Measurements from ENCODE around the gene JARID2.
"Not testable (repeated sequence)": the region's sequence is repeated elsewhere in the genome, so short reads cannot be mapped to it uniquely, and the experiment has no call there.

Gene JARID2

GRCh38 chr6:15408008-15408407, 162.1 kb downstream of the JARID2 start:
- DNase-seq (ENCODE audit: extremely low spot score, insufficient read length, low read depth) (no peak), FAIRE-seq (no peak)

DNA sequence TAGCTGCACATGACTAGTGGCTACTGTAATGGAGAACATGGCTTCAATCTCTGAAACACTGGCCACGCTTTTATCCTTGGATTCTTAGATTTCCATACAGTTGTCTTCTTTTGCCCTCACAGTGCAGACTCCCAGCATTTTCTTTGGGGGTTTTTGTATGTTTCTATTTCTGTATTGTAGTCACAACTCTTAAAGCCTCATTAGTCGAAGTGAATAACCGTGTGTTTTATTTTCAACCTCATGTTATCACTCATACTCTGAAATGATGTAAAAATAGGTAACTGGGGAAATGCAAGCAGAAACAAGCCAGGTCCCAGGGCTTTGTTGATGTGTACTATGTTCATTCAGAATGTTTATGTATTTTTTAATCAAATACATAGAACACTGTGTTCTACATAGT, 162.9 kb downstream of the JARID2 start:
- FAIRE-seq: no peak
- no peak for DNase-seq (ENCODE audit: extremely low spot score, insufficient read length, low read depth)

GRCh38 chr6:15409301-15410125, 163.6 kb downstream of the JARID2 start:
- DNase-seq (ENCODE audit: extremely low spot score, insufficient read length, low read depth) (no peak), FAIRE-seq (no peak)

DNA sequence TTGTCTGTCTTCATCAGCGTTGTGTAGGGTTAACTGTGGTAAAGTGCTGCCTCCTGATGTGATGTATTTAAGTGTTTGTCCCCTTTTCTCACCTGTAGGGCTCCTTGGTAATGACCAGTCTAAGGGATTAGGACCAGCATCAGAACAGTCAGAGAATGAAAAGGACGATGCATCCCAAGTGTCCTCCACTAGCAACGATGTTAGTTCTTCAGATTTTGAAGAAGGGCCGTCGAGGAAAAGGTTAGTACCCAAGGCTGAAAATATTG, 164.2 kb downstream of the JARID2 start:
- no peak for FAIRE-seq
- DNase-seq (ENCODE audit: extremely low spot score, insufficient read length, low read depth): no peak

- FAIRE-seq (no peak), DNase-seq (ENCODE audit: extremely low spot score, insufficient read length, low read depth) (no peak)
Measured at GRCh38 chr6:15410752-15411151, 164.9 kb downstream of the JARID2 start.

- no peak for DNase-seq (ENCODE audit: extremely low spot score, insufficient read length, low read depth)
- no peak for FAIRE-seq
Measured at GRCh38 chr6:15411766-15412165, 165.9 kb downstream of the JARID2 start.

DNA sequence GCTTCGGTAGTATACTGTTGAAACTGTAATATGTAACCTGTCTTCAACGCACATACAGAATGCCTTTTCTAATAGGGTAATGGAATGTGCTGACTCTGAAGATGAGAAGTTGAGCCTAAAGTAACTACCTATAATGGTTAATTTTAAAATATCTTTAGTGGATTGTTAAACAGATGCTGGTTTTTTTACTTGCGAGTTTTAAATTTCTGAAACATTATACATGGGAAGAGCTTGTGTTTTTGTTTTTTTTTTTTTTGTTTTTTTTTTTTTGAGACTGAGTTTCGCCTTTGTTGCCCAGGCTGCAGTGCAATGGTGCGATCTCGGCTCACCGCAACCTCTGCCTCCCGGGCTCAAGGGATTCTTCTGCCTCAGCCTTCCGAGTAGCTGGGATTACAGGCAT, 166.9 kb downstream of the JARID2 start:
- DNase-seq (ENCODE audit: extremely low spot score, insufficient read length, low read depth) (no peak), FAIRE-seq (no peak)

DNA sequence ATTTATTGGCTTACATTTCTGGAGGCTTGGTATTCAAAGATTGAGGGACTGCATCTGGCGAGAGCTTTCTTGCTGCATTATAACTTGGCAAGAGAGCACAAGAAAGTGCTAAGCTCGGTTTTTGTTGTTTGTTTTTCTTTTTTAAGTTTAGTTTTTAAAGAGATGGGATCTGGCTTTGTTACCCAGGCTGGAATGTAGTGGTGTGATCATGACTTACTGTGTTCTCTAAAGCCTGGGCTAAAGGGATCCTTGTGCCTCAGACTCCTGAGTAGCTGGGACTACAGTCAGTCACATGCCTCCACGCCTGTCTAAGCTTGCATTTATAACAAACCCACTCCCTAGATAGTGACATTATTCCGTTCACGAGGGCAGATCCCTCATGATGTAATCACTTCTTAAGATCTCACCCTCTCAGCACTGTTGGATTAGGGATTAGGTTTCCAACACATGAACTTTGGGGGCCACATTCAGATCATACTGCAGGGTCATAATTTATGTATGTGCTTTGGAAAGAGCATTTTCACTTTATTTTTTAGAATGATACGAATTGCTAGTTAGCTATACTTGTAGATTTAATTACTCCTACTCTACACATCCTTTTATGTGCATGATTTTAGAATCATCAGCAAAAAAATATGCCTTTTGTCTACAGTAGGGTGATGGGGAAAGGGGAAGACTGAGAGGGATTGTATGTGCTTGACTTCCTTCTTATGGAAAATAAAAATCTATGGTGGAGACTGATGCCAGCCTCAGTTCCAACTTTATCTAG, 167.8 kb downstream of the JARID2 start:
- FAIRE-seq (no peak), DNase-seq (ENCODE audit: extremely low spot score, insufficient read length, low read depth) (no peak)

- DNase-seq (ENCODE audit: extremely low spot score, insufficient read length, low read depth): no peak
- no peak for FAIRE-seq
Measured at GRCh38 chr6:15414235-15414612, 168.4 kb downstream of the JARID2 start.

DNA sequence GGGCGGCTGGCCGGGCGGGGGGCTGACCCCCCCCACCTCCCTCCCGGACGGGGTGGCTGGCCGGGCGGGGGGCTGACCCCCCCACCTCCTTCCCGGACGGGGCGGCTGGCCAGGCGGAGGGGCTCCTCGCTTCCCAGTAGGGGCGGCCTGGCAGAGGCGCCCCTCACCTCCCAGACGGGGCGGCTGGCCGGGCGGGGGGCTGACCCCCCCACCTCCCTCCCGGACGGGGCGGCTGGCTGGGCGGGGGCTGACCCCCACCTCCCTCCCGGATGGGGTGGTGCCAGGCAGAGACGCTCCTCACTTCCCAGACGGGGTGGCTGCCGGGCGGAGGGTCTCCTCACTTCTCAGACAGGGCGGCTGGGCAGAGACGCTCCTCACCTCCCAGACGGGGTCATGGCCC, 169.8 kb downstream of the JARID2 start:
- not testable (repeated sequence) for DNase-seq (ENCODE audit: extremely low spot score, insufficient read length, low read depth); FAIRE-seq

DNA sequence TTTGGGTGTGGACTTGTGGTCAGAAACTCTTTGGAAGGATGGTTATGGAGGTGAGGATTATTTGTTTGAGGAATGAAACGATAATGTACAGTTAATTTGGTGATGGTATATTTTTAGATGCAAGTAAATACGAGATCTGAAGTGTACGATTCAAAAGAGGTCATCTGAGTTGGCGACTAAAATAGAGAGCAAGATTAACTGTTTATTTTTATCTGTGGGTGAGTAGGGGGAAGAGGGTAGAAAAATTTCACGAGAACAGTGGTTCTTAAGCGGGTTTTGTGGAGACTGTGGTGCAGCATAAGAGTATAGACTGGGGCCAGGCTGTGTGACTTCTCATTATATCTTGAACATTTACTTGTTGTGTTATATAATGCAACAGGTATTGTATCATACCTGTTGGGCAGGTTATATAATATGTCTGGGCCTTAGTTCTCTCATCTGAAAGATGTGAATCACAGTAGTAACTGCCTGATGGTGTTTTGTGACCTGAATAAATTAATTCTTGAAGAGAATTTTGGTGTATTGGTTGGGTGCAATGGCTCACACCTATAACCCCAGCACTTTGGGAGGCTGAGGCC, 171.2 kb downstream of the JARID2 start:
- DNase-seq (ENCODE audit: extremely low spot score, insufficient read length, low read depth) (no peak), FAIRE-seq (no peak)

DNA sequence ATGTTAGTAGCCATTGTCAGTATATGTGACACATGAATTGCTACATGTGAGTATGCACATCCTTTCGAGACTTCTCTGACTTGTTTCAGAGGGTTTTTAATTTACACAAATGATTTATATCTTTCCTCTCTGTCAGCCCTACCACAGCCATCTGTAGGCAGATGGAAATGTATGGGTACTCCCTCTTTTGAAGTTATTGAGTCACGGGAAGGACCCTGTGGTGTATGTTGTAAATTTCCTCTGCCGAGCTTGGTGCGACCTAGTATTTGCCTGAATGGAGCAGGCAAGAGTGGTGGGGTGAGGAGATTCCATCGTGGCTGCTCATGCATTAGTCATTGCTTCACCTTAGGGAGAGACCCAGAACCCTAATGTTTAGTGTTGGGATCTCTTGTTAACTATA, 171.9 kb downstream of the JARID2 start:
- DNase-seq (ENCODE audit: extremely low spot score, insufficient read length, low read depth) (no peak), FAIRE-seq (no peak)

DNA sequence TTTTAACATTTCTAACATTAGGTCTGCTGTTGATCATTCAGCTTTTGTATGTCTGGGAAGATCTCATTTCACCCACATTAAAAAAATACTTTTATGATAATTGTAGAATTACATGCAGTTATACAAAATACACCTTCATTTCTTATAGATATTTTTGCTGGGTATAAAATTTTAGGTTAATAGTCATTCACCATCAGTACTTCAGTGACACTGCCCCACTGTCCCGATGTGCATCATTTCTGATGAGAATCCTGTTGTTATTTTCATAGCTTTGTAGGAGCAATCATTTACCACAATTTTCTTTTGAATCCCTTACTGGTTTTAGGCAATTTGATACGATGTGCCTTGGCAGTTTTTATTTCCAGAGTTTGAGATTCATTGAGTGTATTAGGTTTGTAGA, 173.6 kb downstream of the JARID2 start:
- no peak for DNase-seq (ENCODE audit: extremely low spot score, insufficient read length, low read depth)
- FAIRE-seq: no peak

DNA sequence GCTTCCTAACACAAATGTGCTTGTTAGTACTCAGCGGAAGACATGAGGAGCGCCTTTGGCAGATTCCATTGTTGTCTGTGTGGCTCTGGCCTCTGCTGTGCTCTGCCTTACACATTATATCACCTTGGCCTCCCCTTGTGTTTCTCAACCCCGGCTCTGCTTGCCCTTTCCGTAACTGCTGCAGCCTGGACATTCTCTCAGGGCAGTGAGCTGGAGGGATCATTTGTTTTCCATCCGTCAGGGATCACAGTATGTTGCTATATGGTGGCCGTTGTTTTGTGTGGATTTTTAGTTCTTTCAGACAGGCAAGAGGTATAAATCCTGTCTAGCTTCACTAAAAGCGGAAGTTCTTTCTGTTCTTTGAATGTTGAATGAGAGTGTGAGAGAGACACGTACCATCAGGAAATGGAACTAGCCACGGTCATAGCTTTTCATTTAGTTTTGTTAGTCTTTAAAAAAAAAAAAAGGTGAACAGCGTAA, 175.1 kb downstream of the JARID2 start:
- no peak for DNase-seq (ENCODE audit: extremely low spot score, insufficient read length, low read depth)
- peak; percentile 89 for FAIRE-seq

- DNase-seq (ENCODE audit: extremely low spot score, insufficient read length, low read depth) (no peak), FAIRE-seq (peak; percentile 84)
Measured at GRCh38 chr6:15421945-15422733, 176.3 kb downstream of the JARID2 start.

DNA sequence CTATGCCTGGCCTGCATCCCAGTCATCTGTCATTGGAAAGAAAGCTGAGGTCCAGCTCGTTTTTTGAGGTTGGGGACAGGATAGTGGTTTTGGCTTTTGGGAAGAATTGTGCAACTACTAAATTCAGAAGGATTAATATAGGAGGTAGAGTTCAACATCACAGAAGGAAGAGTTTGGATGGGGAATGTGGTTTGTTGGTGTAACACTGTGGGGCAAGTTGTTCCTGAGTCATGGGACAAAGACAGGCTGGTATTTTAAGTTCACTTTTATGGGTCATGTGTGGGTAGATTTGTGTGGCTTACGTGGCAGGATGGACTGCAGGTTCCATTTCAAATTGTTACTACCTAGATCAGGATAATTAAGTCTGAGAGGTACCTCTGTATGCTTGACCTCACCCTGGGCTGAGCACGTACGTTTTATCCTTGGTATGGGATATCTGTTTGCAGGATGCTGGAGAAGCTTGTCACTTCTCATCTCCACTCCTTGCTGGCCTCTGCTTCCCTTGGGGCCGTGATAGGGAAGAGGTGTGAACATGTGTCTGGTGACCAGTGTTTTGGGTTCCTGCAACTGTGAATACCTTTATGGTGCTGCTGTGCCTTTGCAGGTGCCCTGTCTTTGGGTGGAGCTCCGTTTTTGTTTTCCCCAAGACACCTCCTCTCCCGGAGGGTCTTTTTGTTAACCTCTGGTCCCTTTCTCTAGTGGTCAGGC, 177.6 kb downstream of the JARID2 start:
- DNase-seq (ENCODE audit: extremely low spot score, insufficient read length, low read depth) (no peak), FAIRE-seq (no peak)

GRCh38 chr6:15425947-15426346, 180.1 kb downstream of the JARID2 start:
- FAIRE-seq: no peak
- DNase-seq (ENCODE audit: extremely low spot score, insufficient read length, low read depth): no peak

GRCh38 chr6:15426395-15426794, 180.5 kb downstream of the JARID2 start:
- FAIRE-seq (no peak), DNase-seq (ENCODE audit: extremely low spot score, insufficient read length, low read depth) (no peak)

- FAIRE-seq: no peak
Measured at GRCh38 chr6:15426901-15427300, 181.0 kb downstream of the JARID2 start.

More at GRCh38 chr6:15426901-15427300, 181.0 kb downstream of the JARID2 start:
- no peak for DNase-seq (ENCODE audit: extremely low spot score, insufficient read length, low read depth)

Data from GM18507 (cell line).